Tibial nerve (tissue), 4 donors: ENCODE results near the gene RAB30. TPM values are rescaled to one million over a fixed set of nuclear protein-coding genes. Genes with fewer than 3 reads are reported as not detected.
A peak's percentile ranks its signal among the peaks of the same experiment; 100 is the strongest.

Experiments
- DNase-seq, 2 donors: peaks; one replicate each; pipeline ENCODE4 v3.0.0-alpha.2; 2019; ENCODE audit warnings: low spot score in 2 of 2
- H3K27ac ChIP-seq, 4 donors: fragments of 200-600 bp; sonication (generic) in 3 of 4; one replicate each; pipeline ENCODE4 v1.5.1; 2017 to 2019; ENCODE audit warnings: mild to moderate bottlenecking in 1 of 4
- H3K27me3 ChIP-seq, 2 donors: fragments of 200-600 bp; sonication (generic) in 1 of 2; one replicate each; pipeline versions ENCODE4 v1.5.1 to v1.6.0; 2017 to 2019
- H3K36me3 ChIP-seq, 3 donors: fragments of 200-600 bp; sonication (generic); one replicate each; pipeline ENCODE4 v1.5.1; 2018 to 2019
- H3K4me1 ChIP-seq, 4 donors: fragments of 200-600 bp; sonication (generic) in 3 of 4; one replicate each; pipeline ENCODE4 v1.5.1; 2017 to 2019
- H3K4me3 ChIP-seq, 4 donors: fragments of 200-600 bp; sonication (generic) in 3 of 4; one replicate each; pipeline ENCODE4 v1.5.1; 2017 to 2019; ENCODE audit warnings: mild to moderate bottlenecking in 1 of 4, moderate library complexity in 1 of 4
- H3K9me3 ChIP-seq, 4 donors: fragments of 200-600 bp; sonication (generic) in 3 of 4; one replicate each; pipeline ENCODE4 v1.5.1; 2017 to 2019
- EP300 ChIP-seq, 2 donors: sonication (generic); formaldehyde crosslinking; IDR thresholded peaks; one replicate each; pipeline ENCODE4 v1.6.1; 2017; ENCODE audit warnings: antibody characterized with exemption in 2 of 2, mild to moderate bottlenecking in 1 of 2
- POLR2A ChIP-seq, 2 donors: fragments of 450-650 bp; IDR thresholded peaks; one replicate each; pipeline ENCODE4 v1.6.1; 2017; ENCODE audit warnings: antibody characterized with exemption in 2 of 2, mild to moderate bottlenecking in 2 of 2, moderate library complexity in 2 of 2
- WGBS, 2 donors: methylation state at CpG; one replicate each; pipeline ENCODE4 v1.1.5; 2018; 5-methylcytosine and 5-hydroxymethylcytosine counted together
- total RNA-seq, 4 donors: library from RNA; depleted of rRNA; stranded (reverse); fragments of >200 nt; gene quantifications; one replicate each; pipeline ENCODE4 v1.1.0, GENCODE V29; 2016
- TF ChIP-seq, protein P1 (sequence below), 5 experiments: fragments of 200-600 bp in 3 of 5; fragments of 450-650 bp in 2 of 5; sonication (generic) in 3 of 5; IDR thresholded peaks; one replicate each; pipeline ENCODE4 v1.5.1; 2016 to 2019; ENCODE audit warnings: antibody characterized with exemption in 5 of 5, mild to moderate bottlenecking in 3 of 5, moderate library complexity in 2 of 5

RAB30 gene
- total RNA-seq, 4 donors from 2014 or later: 19.8 to 50.4 (median 31.2) TPM

DNA sequence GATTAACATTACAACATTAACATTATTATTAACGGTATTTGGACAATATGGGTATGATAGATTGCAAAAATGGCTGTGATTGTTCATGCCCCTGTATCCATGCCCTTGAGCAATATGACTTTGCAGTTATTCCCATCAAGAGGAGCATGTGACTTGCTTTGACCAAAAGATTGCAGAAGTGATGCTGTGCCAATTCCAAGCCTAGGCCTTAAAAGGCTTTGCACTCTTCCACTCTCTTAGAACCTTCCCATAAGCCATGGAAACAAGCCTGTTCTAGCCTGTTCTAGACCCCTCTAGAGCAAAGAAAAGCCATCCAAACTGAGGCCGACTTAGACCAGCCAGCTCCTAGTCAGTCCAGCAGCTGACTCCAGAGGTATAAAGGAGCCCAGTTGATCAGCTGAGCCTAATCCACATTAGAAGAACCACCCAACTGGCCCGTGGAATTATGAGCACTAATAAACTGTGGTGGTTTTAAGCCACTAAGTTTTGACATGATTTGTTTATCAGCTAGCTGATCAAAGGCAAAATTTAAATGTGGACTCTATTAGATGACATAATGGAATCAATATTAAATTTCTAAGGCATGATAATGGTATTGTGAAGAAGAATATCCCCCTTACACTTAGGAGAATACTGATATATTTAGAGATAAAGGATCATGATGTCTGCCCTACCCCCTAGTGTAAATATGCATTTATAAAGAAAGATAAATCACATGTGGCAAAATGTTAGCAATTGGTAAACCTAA, 28.6 kb downstream of the RAB30 start:
- Histone ChIP-seq H3K36me3 (no peaks in the 10 kb centered on the region), H3K27ac (peak overlapping the region in 1 of 4 donors; percentile 12), H3K4me3 (no peak overlapping the region), H3K27me3 (no peaks in the 10 kb centered on the region), H3K9me3 (no peaks in the 10 kb centered on the region), H3K4me1 (peaks cover 0 to 48% (median 9%) of the 10 kb centered on the region in 4 donors)
- TF ChIP-seq EP300 (IDR thresholded peaks at IDR 0.05) (peak in 1 of 2 donors; percentile 45), POLR2A (IDR thresholded peaks at IDR 0.05) (no peak)
- 81 to 84% methylated on average over 3 of the region's 3 CpGs for WGBS, 2 donors
- no peak for DNase-seq

- TF ChIP-seq EP300 (IDR thresholded peaks at IDR 0.05) (no peak), POLR2A (IDR thresholded peaks at IDR 0.05) (no peak)
- TF ChIP-seq, protein P1, sequence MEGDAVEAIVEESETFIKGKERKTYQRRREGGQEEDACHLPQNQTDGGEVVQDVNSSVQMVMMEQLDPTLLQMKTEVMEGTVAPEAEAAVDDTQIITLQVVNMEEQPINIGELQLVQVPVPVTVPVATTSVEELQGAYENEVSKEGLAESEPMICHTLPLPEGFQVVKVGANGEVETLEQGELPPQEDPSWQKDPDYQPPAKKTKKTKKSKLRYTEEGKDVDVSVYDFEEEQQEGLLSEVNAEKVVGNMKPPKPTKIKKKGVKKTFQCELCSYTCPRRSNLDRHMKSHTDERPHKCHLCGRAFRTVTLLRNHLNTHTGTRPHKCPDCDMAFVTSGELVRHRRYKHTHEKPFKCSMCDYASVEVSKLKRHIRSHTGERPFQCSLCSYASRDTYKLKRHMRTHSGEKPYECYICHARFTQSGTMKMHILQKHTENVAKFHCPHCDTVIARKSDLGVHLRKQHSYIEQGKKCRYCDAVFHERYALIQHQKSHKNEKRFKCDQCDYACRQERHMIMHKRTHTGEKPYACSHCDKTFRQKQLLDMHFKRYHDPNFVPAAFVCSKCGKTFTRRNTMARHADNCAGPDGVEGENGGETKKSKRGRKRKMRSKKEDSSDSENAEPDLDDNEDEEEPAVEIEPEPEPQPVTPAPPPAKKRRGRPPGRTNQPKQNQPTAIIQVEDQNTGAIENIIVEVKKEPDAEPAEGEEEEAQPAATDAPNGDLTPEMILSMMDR (IDR thresholded peaks at IDR 0.05): no peak
- no peak overlapping the region for H3K27ac ChIP-seq
- peaks cover 0 to 35% (median 7%) of the 10 kb centered on the region in 4 donors for H3K4me1 ChIP-seq
- no peak for DNase-seq
- H3K27me3 ChIP-seq: no peaks in the 10 kb centered on the region
- no peaks in the 10 kb centered on the region for H3K36me3 ChIP-seq
- WGBS, 2 donors: 93% methylated on average over 2 of the region's 2 CpGs
- H3K4me3 ChIP-seq: no peak overlapping the region
- no peaks in the 10 kb centered on the region for H3K9me3 ChIP-seq
These were observed 30.6 kb downstream of the RAB30 start for GRCh38 chr11:83041126-83041525.

DNA sequence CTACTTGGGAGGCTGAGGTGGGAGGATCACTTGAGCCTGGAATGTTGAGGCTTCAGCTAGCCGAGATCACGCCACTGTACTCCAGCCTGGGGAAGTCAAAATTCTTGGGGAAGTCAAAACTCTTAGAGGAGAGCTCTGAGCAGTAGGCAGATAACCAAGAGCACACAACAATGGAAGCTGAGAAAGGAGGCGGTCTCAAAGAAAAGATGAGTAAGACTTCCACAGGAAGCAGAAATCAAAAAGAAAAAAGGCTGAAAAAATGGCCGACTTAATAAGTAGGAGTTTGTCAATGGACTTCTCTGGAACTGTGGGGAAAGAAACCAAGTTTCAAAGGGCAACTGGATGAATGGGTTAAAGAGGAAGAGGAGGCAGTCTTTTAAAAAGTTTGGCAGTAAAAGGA, 32.1 kb downstream of the RAB30 start:
- TF ChIP-seq POLR2A (IDR thresholded peaks at IDR 0.05) (no peak), EP300 (IDR thresholded peaks at IDR 0.05) (no peak)
- TF ChIP-seq, protein P1 (IDR thresholded peaks at IDR 0.05): no peak
- 90 to 96% methylated on average over 4 of the region's 4 CpGs for WGBS, 2 donors
- no peak overlapping the region for H3K4me3 ChIP-seq

DNA sequence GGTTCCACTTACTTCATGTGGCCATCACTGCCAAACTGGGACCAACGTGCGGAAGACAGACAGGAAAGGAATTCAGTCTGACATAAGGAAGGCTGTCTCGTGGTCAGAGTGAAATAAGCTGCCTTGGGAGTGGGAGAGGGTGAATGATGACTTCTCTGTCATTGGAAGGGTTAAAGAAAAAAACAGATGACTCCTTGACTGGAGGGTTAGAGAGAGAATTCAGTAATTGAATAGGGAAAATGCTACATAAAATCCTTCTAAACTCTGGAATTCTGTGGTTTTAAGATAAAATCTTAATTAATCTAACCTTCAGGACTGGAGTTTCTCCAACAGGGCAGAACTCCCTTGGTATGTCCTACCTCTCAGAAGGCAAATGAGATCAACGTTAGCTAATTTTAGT, 33.8 kb downstream of the RAB30 start:
- H3K4me1 ChIP-seq: peaks cover 0 to 40% (median 22%) of the 10 kb centered on the region in 4 donors
- TF ChIP-seq EP300 (IDR thresholded peaks at IDR 0.05) (no peak), POLR2A (IDR thresholded peaks at IDR 0.05) (no peak)
- TF ChIP-seq, protein P1 (IDR thresholded peaks at IDR 0.05): no peak
- WGBS, 2 donors: 54 to 57% methylated on average over 4 of the region's 4 CpGs
- no peaks in the 10 kb centered on the region for H3K9me3 ChIP-seq
- no peaks in the 10 kb centered on the region for H3K27me3 ChIP-seq
- no peak overlapping the region for H3K4me3 ChIP-seq
- H3K27ac ChIP-seq: peak overlapping the region in 1 of 4 donors; percentile 5
- DNase-seq: no peak
- no peaks in the 10 kb centered on the region for H3K36me3 ChIP-seq

More for the DNA sequence above, 32.1 kb downstream of the RAB30 start:
- Histone ChIP-seq H3K9me3 (no peaks in the 10 kb centered on the region), H3K36me3 (no peaks in the 10 kb centered on the region), H3K4me1 (peaks cover 0 to 40% (median 12%) of the 10 kb centered on the region in 4 donors), H3K27me3 (no peaks in the 10 kb centered on the region), H3K27ac (no peak overlapping the region)
- no peak for DNase-seq

GRCh38 chr11:83036701-83037100, 35.0 kb downstream of the RAB30 start:
- WGBS, 2 donors: 82 to 85% methylated on average over 5 of the region's 5 CpGs
- no peak overlapping the region for H3K4me3 ChIP-seq
- no peak overlapping the region for H3K27ac ChIP-seq
- no peak for TF ChIP-seq EP300 (IDR thresholded peaks at IDR 0.05)
- TF ChIP-seq, protein P1 (IDR thresholded peaks at IDR 0.05): no peak
- no peak for TF ChIP-seq POLR2A (IDR thresholded peaks at IDR 0.05)
- H3K36me3 ChIP-seq: no peaks in the 10 kb centered on the region
- DNase-seq: no peak
- no peaks in the 10 kb centered on the region for H3K9me3 ChIP-seq
- H3K27me3 ChIP-seq: no peaks in the 10 kb centered on the region
- peaks cover 0 to 50% (median 30%) of the 10 kb centered on the region in 4 donors for H3K4me1 ChIP-seq
